ENCODE measurements around the gene SART3. TPM values are rescaled to one million over a fixed set of nuclear protein-coding genes. Genes with fewer than 3 reads are reported as not detected.
"Not testable (repeated sequence)": the region's sequence is repeated elsewhere in the genome, so short reads cannot be mapped to it uniquely, and the experiment has no call there.

SART3 gene
- total RNA-seq, 1 experiment from 2014 or later: 70.4 TPM

- DNase-seq (ENCODE audit: extremely low read depth, low read depth): no peak
These were observed 36.8 kb upstream of the SART3 start, which contains the start of gene TMEM119 for GRCh38 chr12:108597559-108598471. Gene TMEM119, minus strand, starts transcription at chr12:108598084. Its CDS starts 5,701 bp downstream, at chr12:108592383.

- no peak for DNase-seq (ENCODE audit: extremely low read depth, low read depth)
These were observed 36.0 kb upstream of the SART3 start for GRCh38 chr12:108596854-108597558.

- no peak for DNase-seq (ENCODE audit: extremely low read depth, low read depth)
These were observed 35.0 kb upstream of the SART3 start for GRCh38 chr12:108595711-108596647.

DNA sequence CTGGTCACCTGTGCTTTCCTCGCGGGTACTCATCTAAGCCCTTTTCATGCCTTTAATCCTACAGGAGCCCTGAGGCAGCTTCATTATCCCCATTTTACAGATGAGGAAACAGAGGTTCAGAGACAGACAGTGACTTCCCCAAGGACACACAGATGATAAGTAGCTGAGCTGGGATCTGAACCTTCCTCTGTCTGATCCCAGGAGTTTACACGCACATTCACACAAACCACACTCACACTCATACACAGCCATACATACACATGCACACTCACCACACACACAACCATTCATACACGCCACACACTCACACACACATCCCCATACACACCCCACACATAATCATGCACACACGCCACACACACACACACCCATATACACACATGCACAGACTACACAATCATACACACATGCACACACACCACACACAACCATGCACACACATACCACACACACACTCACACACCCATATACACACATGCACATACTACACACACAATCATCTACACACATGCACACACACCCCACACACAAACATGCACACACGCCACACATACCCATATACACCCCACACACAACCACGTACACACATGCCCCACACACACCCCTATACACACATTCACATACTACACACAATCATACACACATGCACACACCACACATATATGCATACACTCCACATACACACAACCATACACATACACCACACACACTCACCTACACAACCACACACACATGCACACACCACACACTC lies 34.2 kb upstream of the SART3 start:
- no peak for DNase-seq (ENCODE audit: extremely low read depth, low read depth)

GRCh38 chr12:108594323-108594903 lies 33.4 kb upstream of the SART3 start:
- no peak for DNase-seq (ENCODE audit: extremely low read depth, low read depth)

- DNase-seq (ENCODE audit: extremely low read depth, low read depth): no peak
These were observed 31.3 kb upstream of the SART3 start for GRCh38 chr12:108592033-108592909.

GRCh38 chr12:108591267-108591980 lies 30.5 kb upstream of the SART3 start:
- no peak for DNase-seq (ENCODE audit: extremely low read depth, low read depth)

DNA sequence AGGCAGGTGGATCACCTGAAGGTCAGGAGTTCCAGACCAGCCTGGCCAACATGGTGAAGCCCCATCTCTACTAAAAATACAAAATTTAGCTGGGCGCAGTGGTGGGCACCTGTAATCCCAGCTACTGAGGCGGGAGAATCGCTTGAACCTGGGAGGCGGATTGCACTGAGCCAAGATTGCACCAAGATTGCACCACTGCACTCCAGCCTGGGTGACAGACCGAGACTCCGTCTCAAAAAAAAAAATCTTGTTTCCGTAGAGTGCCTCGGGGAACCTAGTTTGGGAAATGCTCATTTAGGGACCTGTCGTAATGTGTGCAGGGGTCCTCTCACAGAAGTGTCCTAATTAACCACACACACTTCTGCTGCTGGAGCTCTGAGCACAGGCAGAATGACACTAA lies 29.5 kb upstream of the SART3 start:
- DNase-seq (ENCODE audit: extremely low read depth, low read depth): not testable (repeated sequence)

DNA sequence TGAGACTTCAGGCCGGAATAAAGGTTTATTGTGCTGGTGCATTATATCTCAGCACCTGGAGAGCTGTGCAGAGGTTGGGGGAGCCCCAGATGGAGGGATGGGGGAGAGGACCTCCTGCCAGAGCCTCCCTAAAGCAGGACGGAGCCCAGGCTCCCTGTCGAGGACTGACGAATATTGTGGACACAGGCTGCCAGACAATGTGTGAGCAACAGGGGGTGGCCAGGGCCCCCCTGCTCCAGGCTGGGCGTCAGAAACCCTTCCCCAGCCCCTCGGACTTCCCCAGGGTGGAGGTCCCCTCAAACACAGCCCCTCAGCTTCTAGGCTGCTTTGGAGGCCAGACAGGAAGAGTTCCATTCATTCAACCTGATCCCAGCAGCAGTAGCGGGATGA lies 28.9 kb upstream of the SART3 start:
- DNase-seq (ENCODE audit: extremely low read depth, low read depth): no peak

GRCh38 chr12:108589028-108589839 lies 28.3 kb upstream of the SART3 start:
- no peak for DNase-seq (ENCODE audit: extremely low read depth, low read depth)

- no peak for DNase-seq (ENCODE audit: extremely low read depth, low read depth)
These were observed 26.9 kb upstream of the SART3 start for GRCh38 chr12:108587826-108588225.

DNA sequence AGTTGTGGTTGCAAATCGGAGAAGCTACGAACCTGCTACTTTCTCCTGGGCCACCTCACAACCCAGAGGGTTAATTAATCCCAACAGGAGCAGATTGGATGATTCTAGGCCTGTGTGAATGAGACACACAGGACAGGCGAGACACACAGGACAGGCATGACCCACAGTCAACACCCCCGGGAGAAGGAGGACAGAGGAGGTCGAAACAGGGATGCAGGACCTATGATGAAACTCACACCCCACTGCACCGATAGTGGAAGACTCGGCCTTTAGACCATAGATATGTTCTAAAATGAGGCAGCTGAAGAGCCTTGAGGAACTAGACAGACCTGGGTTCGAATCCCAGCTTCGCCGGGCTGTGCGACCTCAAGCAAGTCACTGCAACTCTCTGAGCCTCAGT lies 25.3 kb upstream of the SART3 start:
- no peak for DNase-seq (ENCODE audit: extremely low read depth, low read depth)

DNA sequence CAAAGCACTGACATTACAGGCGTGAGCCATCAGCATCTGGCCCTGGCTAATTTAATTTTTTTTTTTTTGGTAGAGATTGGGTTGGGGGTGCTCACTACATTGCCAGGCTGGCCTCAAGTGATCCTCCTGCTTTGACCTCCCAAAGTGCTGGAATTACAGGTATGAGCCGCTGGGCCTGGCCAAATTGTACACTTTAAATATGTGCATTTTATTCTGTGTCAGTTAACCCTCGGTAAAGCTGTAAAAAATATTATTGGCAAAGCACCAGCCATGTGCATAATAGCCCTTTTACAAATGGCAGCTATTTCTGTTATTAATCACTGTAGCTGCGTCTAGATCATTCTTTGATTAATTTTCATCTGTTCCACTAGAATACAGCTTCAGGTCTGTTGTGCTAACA lies 24.9 kb upstream of the SART3 start:
- DNase-seq (ENCODE audit: extremely low read depth, low read depth): no peak

GRCh38 chr12:108584456-108585065 lies 23.6 kb upstream of the SART3 start:
- no peak for DNase-seq (ENCODE audit: extremely low read depth, low read depth)

DNA sequence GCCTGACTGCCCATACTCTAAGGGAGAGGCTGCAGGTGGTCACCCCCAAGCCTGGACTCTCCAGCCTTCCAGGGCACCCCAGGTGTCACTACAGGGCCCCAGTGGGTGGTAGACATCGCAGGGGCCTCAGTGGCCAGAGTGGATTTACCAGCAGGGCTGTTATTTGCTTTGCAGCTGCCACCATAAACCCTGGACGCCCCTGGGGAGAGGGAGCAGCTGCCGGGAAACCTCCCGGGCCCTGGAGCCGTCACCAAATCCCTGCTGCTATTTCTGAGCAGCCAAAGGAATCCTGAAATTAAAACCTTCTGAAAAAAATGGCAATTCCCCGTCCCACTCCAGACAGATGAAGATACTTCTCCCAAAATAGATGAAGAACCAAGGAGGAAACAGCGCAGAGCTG lies 23.0 kb upstream of the SART3 start:
- no peak for DNase-seq (ENCODE audit: extremely low read depth, low read depth)

DNA sequence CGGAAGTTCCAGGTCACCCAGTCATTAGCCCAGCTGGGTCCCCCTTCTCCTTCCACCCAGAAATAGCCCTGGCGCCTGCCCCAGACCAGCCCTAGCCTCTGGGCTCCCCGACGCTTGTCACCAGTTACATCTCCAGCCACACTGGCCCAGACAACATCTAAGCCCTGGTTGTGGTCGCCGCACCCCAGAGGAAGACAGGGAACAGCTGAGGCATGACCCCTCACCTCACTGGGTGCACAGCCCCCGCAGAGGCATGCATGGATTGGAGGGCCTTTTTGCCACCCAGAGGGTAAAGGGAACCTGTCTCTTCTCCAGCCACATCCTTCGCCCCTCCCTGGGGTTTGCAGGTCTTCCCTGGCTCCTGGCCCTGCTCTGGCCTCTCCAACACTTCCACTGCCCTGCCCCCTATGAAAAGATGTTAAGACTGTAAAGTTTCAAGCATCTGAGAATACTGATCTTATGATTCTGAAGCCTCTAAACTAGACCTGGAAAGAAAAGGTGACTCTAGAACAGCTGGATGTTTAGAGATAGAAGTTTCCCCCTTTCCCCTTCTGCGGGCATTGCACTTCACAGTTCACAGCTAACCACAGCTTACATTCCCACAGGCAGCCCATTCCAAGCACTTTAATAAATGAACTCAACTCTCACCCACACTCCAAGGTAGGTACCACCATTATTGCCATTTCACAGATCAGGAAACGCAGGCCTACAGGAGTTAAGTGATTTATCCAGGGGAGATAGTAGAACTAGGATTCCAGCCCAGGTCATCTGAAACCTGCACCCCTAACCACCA lies 22.2 kb upstream of the SART3 start:
- no peak for DNase-seq (ENCODE audit: extremely low read depth, low read depth)

All from NCI-H460 (cell line).